Left hindlimb (tissue), 1 donor: ENCODE measurements around the gene LMO7.

Experiments used
- DNase-seq: peaks from one replicate; pipeline ENCODE4 v3.0.0-alpha.2; 2018

Gene LMO7

DNA sequence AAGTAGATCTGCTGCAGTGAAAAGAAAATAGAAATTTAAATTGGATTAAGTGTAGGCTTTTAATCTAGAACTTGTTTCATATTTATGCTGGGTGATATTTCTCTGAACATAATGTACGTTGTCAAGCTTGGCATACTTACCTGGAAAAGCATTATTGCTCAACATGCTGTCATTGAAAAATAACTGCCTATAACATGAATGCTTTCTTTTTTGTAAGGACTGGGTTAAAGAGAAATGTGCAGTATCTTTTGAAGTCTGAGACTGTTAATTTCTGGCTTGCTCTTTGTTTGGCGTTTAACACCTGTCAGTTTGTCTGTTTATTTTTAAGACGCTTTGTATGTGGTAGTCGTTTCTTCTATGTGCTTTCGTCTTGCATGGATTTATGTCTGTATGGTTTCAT is 175.2 kb downstream of the LMO7 start:
- DNase-seq: no peak

- DNase-seq: no peak
Measured at GRCh38 chr13:75811841-75812240, 175.7 kb downstream of the LMO7 start.

DNA sequence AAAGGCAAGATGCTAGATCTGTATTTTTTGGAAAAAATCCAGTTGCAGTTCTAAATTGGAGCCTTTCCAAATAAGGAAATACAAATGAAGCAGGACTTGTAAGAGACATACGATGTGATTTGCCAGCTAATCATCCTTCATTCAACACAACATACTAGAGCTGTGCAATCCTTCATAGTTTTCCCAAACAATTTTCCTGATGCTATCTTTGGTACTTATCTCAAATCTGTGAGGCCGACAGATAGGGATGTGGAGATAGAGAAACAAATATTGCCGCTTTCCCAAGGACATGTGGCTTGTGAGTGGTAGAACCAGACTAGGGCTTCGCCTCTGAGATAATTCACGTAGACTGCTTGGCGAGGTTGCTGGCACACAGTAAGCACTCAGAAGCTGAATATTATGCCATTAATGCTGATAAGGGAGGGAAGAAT is 176.6 kb downstream of the LMO7 start:
- no peak for DNase-seq

DNA sequence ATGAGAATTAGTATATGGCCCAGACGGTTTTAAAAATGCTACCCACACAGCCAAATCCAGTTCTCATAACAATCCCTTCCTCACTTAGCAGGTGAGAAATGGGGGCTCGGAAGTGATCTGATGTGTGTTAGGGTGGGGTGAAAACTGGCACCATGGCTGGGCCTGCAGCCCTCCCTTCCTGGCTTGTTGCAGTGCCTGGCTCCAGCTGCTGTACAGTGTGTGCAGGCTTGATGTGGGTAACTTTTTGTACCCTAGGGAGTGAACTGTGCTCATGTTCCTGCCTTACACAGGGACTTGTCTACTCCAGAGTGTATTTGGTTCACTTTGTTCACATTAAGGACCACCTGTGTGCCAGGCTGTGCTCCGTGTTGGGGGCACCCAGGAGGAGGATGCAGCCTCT is 177.2 kb downstream of the LMO7 start:
- DNase-seq: no peak

DNA sequence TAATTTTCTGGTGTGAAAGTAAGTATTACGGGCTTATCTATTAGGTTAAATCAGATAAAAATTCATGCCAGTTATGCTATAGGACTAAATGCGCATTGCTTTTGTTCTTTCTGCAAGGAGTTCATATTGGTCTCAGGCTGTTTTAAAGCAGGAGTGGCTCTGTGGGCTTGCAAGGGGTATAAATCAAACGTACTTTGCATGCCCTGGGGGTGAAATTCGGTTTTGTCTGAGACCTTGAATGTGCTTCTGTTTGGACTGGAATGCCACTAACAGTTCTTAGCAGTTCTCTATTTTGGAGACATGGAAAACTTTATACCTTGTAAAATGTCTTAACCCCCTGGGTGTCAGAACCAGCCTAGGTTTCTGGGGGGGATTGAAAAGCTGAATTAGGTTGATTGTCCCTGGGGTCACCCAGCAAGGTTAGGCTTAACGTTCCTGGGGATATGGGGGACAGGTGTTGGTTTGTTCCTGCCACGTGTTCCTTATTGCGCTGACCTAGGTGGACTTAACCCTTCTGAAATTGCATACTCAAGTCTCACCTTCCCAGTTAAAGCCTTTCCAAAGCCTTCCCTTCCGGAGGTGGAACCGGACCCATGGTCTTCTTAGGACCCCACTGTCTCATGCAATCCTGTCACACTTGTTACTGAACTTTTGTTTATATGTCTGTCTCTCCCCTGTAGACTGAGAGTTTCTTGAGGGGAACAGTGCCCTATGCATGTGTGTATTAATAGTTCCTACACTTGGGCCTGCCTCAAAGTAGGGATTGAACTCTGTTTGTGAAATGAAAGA is 182.2 kb downstream of the LMO7 start:
- DNase-seq: no peak

DNA sequence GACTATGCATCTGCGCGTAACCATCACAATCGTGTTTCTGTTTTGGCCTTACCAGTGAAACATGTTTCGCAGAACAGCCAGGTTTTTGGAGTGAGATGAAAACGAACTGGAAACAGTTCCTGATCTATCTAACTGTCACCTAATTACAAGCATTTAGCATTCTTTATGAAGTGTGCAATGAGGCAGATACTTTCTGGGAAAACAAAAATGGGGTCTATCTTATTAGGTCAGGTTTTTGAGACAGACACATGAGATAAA is 182.8 kb downstream of the LMO7 start:
- no peak for DNase-seq

- no peak for DNase-seq
Measured at GRCh38 chr13:75825161-75825560, 189.0 kb downstream of the LMO7 start.

DNA sequence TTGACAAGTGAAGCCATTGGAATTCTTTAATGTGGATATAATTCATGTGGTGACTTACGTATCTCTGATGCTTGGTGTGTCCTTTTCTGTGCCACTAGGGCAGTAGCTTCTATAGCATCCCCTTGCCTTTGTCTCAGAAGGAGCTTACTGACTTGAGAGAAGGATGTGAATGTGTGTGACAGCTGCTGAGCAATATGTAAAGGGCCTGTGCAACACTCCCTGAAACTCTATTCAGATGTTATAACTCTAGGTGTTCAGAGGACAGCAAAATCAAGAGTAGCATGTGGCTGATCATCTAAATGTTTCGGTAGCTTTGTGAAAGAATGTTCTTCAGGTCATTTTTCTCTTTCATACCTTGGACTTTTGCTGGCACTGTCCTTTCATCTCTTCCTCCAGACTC is 189.5 kb downstream of the LMO7 start:
- no peak for DNase-seq

GRCh38 chr13:75826391-75826790 is 190.3 kb downstream of the LMO7 start:
- no peak for DNase-seq

- no peak for DNase-seq
Measured at GRCh38 chr13:75829830-75830229, 193.7 kb downstream of the LMO7 start.

DNA sequence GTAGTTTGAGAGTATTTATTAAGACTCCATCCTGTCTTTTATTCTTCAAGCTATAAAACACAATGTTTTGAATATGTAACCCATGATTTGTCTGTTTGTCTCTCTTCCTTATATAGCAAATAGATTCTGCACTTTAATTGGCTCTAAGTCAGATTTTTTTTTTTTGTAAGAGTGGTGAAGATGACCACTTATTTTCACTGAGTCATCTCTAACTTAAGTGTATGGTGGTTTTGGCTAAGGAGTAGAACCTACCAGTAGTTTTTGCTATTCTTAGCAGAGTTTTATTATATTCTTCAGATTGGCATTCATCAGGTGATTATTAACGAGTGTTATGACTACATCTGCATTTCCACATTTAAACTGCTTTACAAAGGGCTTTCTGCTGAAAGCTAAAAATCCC is 194.7 kb downstream of the LMO7 start:
- no peak for DNase-seq

DNA sequence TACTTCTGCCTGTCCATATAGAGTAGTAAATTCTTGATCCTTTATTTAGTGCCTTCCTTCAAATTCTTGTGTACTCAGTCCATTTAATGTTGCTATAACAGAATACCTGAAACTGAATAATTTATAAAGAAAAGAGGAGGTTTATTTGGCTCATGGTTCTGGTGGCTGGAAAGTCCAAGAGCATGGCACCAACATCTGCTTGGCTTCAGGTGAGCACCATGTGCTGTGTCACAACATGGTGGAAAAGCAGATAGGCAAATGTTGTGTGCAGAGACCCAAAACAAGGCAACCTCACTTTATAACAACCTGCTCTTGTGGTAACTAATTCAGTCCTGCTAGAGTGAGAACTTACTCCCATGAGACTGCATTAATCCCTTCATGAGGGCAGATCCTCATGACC is 195.3 kb downstream of the LMO7 start:
- no peak for DNase-seq

- DNase-seq: no peak
Measured at GRCh38 chr13:75832812-75833211, 196.7 kb downstream of the LMO7 start.

DNA sequence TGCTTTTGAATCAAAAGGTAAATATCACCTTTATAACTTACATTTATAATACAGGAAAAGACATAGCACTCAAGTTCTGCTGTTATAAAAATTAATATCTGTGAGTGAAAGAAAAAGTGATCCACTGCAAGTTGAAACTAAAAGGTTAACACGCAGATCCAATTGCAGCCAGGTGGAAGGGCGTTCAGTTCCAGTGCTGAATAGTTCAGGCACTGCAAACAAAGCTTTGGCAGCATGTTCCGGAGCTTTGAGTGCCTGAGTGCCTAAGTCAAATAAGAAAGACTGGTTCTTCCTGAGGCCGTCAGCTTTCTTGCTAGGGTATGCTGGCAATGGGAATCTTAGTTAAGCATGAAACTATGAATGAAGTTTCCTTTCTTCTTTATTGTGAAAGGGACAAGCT is 200.3 kb downstream of the LMO7 start:
- DNase-seq: no peak

GRCh38 chr13:75838366-75839005 is 202.4 kb downstream of the LMO7 start:
- DNase-seq: no peak

- DNase-seq: no peak
Measured at GRCh38 chr13:75839406-75839805, 203.3 kb downstream of the LMO7 start.

GRCh38 chr13:75841905-75842304 is 205.8 kb downstream of the LMO7 start:
- DNase-seq: no peak

GRCh38 chr13:75843074-75843473 is 206.9 kb downstream of the LMO7 start:
- no peak for DNase-seq

DNA sequence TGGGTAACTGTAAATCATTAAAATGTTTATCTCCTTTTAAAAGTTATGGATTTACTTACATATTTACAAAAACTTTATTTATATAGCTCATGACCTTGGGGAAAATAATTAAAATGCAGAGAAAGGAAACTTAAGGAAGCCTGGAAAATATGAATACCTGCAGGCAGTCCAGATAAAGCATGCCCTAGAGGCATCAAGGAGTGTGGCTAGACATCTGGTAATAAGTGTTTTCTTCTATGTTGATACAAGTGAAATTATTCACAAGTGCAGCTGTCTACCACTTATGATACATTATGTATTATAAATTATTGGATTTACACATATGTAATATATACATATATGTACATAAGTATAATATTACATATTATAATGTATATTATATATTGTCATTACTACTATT is 207.9 kb downstream of the LMO7 start:
- DNase-seq: no peak

- no peak for DNase-seq
Measured at GRCh38 chr13:75847588-75847987, 211.5 kb downstream of the LMO7 start.

- no peak for DNase-seq
Measured at GRCh38 chr13:75850916-75851315, 214.8 kb downstream of the LMO7 start.

GRCh38 chr13:75855216-75855615 is 219.1 kb downstream of the LMO7 start:
- DNase-seq: no peak

DNA sequence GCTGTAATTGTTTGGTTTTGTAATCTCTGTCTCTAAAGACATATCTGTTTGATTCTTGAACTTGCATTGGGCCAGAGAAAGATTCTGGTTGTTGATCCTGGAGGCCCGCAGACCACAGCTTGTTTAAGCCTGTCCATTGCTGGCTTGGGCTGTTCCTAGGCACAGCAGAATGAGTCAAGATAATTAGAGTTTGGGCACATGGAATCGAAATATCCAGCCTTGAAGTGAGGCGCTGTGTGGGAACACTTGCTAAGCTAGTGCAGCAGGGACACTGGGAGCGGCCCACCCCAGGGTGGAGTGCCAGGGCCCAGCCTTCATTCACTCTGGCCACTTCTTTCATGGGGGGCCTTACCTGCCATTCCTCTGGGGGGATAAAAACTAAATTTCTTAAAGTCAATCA is 219.7 kb downstream of the LMO7 start:
- DNase-seq: no peak

DNA sequence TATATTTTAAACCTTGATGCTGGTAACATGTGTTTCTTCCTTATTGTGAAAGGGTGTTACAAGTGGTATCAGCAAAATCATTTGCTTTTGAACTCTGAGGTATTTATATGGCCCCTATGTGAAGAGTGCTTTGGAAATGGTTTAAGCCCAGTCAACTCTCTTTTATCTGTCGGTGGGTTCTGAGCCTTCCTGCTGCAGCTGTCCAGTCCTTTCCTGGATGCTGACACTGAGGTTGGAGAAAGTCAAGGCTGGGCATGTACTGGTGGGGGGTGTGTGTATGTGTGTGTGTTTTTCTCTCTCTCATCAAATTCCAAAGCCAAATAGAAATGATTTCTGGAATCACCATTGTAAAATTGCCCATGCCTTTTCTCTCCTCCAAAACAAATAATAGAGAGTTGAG is 221.2 kb downstream of the LMO7 start:
- no peak for DNase-seq

DNA sequence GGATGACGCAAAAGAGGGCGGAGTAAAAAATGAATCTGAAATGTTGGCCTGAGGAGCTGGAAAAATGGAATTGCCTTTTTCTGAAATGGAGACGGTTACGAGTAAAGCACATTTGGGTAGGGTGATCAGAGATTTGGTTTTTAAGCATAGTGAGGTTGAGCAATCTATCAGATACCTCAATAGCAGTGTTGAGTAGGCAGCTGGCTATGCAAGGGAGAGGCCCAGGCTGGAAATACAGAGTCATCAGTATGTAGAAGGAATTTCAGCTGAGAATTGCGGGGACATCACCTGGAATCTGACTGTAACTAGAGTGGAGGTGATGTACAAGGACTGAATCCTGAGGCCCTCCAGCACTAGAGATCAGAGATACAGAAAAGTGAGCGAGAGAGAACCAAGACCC is 224.8 kb downstream of the LMO7 start:
- DNase-seq: no peak
